Panc1 (cell line): ENCODE data around the gene NPRL2. TPM values are rescaled to one million over a fixed set of nuclear protein-coding genes. Genes with fewer than 3 reads are reported as not detected.
"Not testable (repeated sequence)": the region's sequence is repeated elsewhere in the genome, so short reads cannot be mapped to it uniquely, and the experiment has no call there.

Source experiments
- ATAC-seq: fragments of 200-7000 bp; cut with Tn5 transposase; 2 replicates; pipeline ENCODE4 v1.9.1; 2020; ENCODE audit warnings: mild to moderate bottlenecking, moderate library complexity
- BruUV-seq: library from RNA; stranded (reverse); fragments of 400-500 nt; replicated peaks from 2 replicates; lab custom pipeline; 2021; lab: Mats Ljungman, UMichigan
- CTCF ChIA-PET: fragments of 300-600 bp; sonication (Branson Sonifier 250); formaldehyde crosslinking; loops from one replicate; lab custom pipeline; 2022; ENCODE audit warnings: antibody characterized with exemption; lab: Charles Lee
- POLR2A ChIA-PET: fragments of 300-600 bp; sonication (Branson Sonifier 250); formaldehyde crosslinking; loops from one replicate; lab custom pipeline; 2022; ENCODE audit warnings: antibody characterized with exemption; lab: Charles Lee
- DNase-seq: peaks from one replicate; pipeline ENCODE4 v3.0.0-alpha.2; 2010; ENCODE audit warnings: low read depth, low spot score
- H3K27ac ChIP-seq: 2 replicates; pipeline ENCODE4 v1.5.1; 2011; ENCODE audit warnings: mild to moderate bottlenecking, low read length, inconsistent platforms
- H3K27me3 ChIP-seq: fragments of 200-500 bp; sonication (Bioruptor generic); 2 replicates; pipeline ENCODE4 v1.6.0; 2014; ENCODE audit warnings: low read length, inconsistent platforms; ENCODE audit not compliant: control insufficient read depth, insufficient read depth
- H3K36me3 ChIP-seq: fragments of 200-500 bp; sonication (Bioruptor generic); 2 replicates; pipeline ENCODE4 v1.5.1; 2014; ENCODE audit warnings: inconsistent platforms, mild to moderate bottlenecking, low read length, moderate library complexity; ENCODE audit not compliant: control insufficient read depth, insufficient read depth
- H3K4me1 ChIP-seq: 2 replicates; pipeline ENCODE4 v1.5.1; 2011; ENCODE audit warnings: inconsistent platforms, mild to moderate bottlenecking, low read length, moderate library complexity; ENCODE audit not compliant: control insufficient read depth, insufficient read depth
- H3K4me3 ChIP-seq, 2 experiments: 2 replicates each; pipeline ENCODE4 v1.5.1; 2011 to 2012; ENCODE audit warnings: low read depth in 2 of 2, low read length in 2 of 2, mild to moderate bottlenecking in 2 of 2, inconsistent platforms in 1 of 2, moderate library complexity in 1 of 2
- H3K9me3 ChIP-seq: fragments of 200-500 bp; sonication (Bioruptor generic); 2 replicates; pipeline ENCODE4 v1.5.1; 2014; ENCODE audit warnings: low read depth, mild to moderate bottlenecking, inconsistent platforms, low read length, moderate library complexity; ENCODE audit not compliant: control insufficient read depth, insufficient read depth
- POLR2AphosphoS5 ChIP-seq: IDR thresholded peaks from 2 replicates; pipeline ENCODE4 v1.6.1; 2012; ENCODE audit warnings: mild to moderate bottlenecking, low read depth, low read length, moderate library complexity
- SIN3A ChIP-seq: IDR thresholded peaks from 2 replicates; pipeline ENCODE4 v1.6.1; 2012; ENCODE audit warnings: low read depth, mild to moderate bottlenecking, low read length, moderate library complexity, borderline replicate concordance; ENCODE audit not compliant: insufficient read depth
- TCF7L2 ChIP-seq: IDR thresholded peaks from 2 replicates; pipeline ENCODE4 v1.6.1; 2011; ENCODE audit warnings: mild to moderate bottlenecking, low read depth, low read length, inconsistent platforms
- in situ Hi-C: cut with HindIII; loops from 2 replicates; pipeline ENCODE4 v1.10.0; 2016; ENCODE audit warnings: low sequenced_read_pairs, low pct_unique_long_range_greater_than_20kb
- intact Hi-C: fragments of 100-400 bp; cut with micrococcal nuclease; formaldehyde crosslinking; loops from one replicate; pipeline ENCODE4 v1.10.0; 2022; ENCODE audit not compliant: unreplicated experiment
- total RNA-seq: library from RNA; stranded (reverse); gene quantifications from one replicate; pipeline ENCODE4 v1.2.1, GENCODE V29; 2021; ENCODE audit not compliant: unreplicated experiment
- TF ChIP-seq, protein P1 (sequence below): fragments of 450-650 bp; IDR thresholded peaks from 2 replicates; pipeline ENCODE4 v1.5.1; 2017; ENCODE audit warnings: mild to moderate bottlenecking
- TF ChIP-seq, protein P2 (sequence below), 2 experiments: IDR thresholded peaks; 2 replicates each; pipeline ENCODE4 v1.6.1; 2011 to 2012; ENCODE audit warnings: low read depth in 2 of 2, control low read depth in 1 of 2, low read length in 1 of 2, mild to moderate bottlenecking in 1 of 2, moderate library complexity in 1 of 2; ENCODE audit not compliant: insufficient read depth in 1 of 2

NPRL2 gene
- total RNA-seq, 1 experiment from 2014 or later = 14.6 TPM

DNA sequence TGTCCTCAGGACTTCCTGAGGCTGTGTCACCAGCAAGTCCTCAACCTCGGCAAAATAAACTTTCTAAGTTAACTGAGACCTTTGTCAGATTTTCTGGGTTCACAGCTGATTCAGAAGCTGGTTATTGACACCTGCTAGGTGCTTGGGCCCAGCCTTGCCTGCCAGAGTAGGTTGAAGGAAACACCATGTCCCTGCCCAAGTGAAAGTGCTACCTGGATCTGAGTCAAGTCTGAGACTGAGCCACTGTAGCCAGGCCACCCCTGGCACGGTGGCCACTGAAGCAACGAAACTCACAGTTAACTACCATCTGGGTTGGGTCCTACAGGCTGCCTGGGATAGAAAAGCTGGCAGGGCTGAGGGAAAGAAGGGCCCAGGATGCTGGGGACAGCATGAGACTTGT is 36.2 kb downstream of the NPRL2 start:
- Histone ChIP-seq H3K36me3 (no peaks in the 10 kb centered on the region), H3K4me3 (no peak overlapping the region), H3K27me3 (no peaks in the 10 kb centered on the region), H3K4me1 (no peaks in the 10 kb centered on the region; the same call in 1 of the 2 replicates), H3K9me3 (no peaks in the 10 kb centered on the region), H3K27ac (no peak overlapping the region)
- ATAC-seq (0 out of 2 replicates have a peak, but pooled peaks have one; percentile 27), DNase-seq (no peak)
- intact Hi-C loops = no loop called here
- ChIA-PET CTCF (no interaction called here), POLR2A (no interaction called here)
- no TSS peak for BruUV-seq
- in situ Hi-C loops = no loop called here
- no peak for TF ChIP-seq POLR2AphosphoS5
- TF ChIP-seq SIN3A = no peak

DNA sequence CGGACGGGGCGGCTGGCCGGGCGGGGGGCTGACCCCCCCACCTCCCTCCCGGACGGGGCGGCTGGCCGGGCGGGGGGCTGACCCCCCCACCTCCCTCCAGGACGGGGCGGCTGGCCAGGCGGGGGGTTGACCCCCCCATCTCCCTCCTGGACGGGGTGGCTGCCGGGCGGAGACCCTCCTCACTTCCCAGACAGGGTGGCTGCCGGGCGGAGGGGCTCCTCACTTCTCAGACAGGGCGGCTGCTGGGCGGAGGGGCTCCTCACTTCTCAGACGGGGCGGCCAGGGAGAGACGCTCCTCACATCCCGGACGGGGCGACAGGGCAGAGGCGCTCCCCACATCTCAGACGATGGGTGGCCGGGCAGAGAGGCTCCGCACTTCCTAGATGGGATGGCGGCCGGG is 38.5 kb downstream of the NPRL2 start:
- H3K36me3 ChIP-seq, H3K9me3 ChIP-seq, intact Hi-C loops, ATAC-seq, POLR2A ChIA-PET, H3K27ac ChIP-seq, DNase-seq, H3K4me1 ChIP-seq, CTCF ChIA-PET, BruUV-seq, in situ Hi-C loops, H3K27me3 ChIP-seq, H3K4me3 ChIP-seq: not testable (repeated sequence)

DNA sequence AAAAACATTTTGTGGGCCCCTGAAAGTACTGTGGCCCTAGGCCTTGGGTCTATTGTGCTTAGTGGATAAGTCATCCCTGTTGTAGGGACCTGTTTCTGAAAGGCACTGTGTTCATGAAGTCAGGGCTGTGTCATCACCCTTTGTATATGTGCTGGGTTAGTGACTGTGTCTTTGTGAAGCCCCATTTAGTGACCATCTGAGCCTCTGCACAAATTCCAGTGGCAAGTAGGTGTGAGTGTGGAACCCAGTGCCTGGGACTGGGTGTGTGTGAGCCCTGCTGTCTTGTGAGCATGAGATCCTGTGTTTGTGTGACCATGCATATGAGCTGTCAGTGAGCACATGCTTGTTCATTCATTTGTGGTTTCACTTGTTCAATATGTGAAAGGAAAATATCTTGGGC is 46.0 kb downstream of the NPRL2 start:
- H3K4me1 ChIP-seq = no peaks in the 10 kb centered on the region
- no peaks in the 10 kb centered on the region for H3K36me3 ChIP-seq
- H3K27ac ChIP-seq = no peak overlapping the region
- no peaks in the 10 kb centered on the region for H3K27me3 ChIP-seq
- intact Hi-C loops = no loop called here
- no peak overlapping the region for H3K4me3 ChIP-seq
- no peaks in the 10 kb centered on the region for H3K9me3 ChIP-seq
- CTCF ChIA-PET = interaction anchor here (0.6 kb wide), 1 partner anchor 25 kb away, joined by 6 read pairs; no protein-coding TSS in a partner anchor
- no peak for DNase-seq
- ATAC-seq = no peak
- TF ChIP-seq, protein P1, sequence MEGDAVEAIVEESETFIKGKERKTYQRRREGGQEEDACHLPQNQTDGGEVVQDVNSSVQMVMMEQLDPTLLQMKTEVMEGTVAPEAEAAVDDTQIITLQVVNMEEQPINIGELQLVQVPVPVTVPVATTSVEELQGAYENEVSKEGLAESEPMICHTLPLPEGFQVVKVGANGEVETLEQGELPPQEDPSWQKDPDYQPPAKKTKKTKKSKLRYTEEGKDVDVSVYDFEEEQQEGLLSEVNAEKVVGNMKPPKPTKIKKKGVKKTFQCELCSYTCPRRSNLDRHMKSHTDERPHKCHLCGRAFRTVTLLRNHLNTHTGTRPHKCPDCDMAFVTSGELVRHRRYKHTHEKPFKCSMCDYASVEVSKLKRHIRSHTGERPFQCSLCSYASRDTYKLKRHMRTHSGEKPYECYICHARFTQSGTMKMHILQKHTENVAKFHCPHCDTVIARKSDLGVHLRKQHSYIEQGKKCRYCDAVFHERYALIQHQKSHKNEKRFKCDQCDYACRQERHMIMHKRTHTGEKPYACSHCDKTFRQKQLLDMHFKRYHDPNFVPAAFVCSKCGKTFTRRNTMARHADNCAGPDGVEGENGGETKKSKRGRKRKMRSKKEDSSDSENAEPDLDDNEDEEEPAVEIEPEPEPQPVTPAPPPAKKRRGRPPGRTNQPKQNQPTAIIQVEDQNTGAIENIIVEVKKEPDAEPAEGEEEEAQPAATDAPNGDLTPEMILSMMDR = no peak
- TF ChIP-seq POLR2AphosphoS5 (no peak), TCF7L2 (no peak), SIN3A (no peak)
- TF ChIP-seq, protein P2, sequence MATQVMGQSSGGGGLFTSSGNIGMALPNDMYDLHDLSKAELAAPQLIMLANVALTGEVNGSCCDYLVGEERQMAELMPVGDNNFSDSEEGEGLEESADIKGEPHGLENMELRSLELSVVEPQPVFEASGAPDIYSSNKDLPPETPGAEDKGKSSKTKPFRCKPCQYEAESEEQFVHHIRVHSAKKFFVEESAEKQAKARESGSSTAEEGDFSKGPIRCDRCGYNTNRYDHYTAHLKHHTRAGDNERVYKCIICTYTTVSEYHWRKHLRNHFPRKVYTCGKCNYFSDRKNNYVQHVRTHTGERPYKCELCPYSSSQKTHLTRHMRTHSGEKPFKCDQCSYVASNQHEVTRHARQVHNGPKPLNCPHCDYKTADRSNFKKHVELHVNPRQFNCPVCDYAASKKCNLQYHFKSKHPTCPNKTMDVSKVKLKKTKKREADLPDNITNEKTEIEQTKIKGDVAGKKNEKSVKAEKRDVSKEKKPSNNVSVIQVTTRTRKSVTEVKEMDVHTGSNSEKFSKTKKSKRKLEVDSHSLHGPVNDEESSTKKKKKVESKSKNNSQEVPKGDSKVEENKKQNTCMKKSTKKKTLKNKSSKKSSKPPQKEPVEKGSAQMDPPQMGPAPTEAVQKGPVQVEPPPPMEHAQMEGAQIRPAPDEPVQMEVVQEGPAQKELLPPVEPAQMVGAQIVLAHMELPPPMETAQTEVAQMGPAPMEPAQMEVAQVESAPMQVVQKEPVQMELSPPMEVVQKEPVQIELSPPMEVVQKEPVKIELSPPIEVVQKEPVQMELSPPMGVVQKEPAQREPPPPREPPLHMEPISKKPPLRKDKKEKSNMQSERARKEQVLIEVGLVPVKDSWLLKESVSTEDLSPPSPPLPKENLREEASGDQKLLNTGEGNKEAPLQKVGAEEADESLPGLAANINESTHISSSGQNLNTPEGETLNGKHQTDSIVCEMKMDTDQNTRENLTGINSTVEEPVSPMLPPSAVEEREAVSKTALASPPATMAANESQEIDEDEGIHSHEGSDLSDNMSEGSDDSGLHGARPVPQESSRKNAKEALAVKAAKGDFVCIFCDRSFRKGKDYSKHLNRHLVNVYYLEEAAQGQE (IDR thresholded peaks at IDR 0.05; ENCODE audit: insufficient read depth in 1 of 2, low read depth in 2 of 2, low read length in 1 of 2) = no peak
- BruUV-seq = no TSS peak
- POLR2A ChIA-PET = no interaction called here
- in situ Hi-C loops = no loop called here
